ELR (cell line): ENCODE results near the gene TBX10.
"Not testable (repeated sequence)": the region's sequence is repeated elsewhere in the genome, so short reads cannot be mapped to it uniquely, and the experiment has no call there.

Experiments used
- DNase-seq: peaks from one replicate; pipeline ENCODE4 v3.0.0-alpha.2; 2015; ENCODE audit warnings: low read depth

TBX10 gene

DNA sequence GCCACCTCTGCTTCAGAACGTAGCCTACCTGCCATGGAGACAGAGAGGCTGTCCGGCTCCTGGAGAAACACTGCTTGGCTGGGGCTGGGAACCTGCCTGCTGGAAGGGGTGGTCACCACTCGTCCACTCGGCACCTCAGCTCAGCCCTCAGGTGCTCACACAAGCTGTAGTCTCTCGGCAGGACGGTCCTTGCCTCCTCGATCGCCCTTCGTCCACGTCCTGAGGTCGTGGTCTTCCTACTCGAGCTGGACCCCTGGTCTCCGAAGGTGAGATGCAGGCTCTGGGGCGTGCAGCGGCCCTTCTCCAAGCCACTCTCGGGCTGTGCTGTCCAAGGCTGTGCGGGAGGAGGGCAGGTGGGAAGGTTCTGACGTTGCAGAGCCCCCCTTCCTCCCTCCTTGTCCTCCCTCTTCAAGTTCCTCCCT is at the start of gene TBX10:
TSS of gene TBX10 (minus strand) at position 326 of the 422 bp plus-strand sequence. CDS start at position 35, 291 bp downstream.
- DNase-seq: no peak

GRCh38 chr11:67689178-67689577 is 49.6 kb upstream of the TBX10 start:
- DNase-seq: no peak

DNA sequence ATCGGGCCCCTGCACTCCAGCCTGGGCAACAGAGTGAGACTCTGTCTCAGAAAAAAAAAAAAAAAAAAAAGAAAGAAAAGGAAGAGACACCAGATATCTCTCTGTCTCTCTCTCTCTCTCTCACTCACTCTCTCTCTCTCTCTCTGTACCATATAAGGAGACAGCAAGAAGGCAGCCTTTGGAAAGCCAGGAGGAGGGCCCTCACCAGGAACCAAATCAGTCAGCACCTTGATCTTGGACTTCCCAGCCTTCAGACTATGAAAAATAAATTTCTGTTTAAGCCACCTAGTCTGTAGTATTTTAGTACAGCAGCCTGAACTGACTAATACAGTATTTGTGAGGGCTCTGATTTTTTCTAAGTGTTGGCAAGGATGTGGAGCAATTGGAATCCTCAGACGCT is 48.4 kb upstream of the TBX10 start:
- DNase-seq: no peak

DNA sequence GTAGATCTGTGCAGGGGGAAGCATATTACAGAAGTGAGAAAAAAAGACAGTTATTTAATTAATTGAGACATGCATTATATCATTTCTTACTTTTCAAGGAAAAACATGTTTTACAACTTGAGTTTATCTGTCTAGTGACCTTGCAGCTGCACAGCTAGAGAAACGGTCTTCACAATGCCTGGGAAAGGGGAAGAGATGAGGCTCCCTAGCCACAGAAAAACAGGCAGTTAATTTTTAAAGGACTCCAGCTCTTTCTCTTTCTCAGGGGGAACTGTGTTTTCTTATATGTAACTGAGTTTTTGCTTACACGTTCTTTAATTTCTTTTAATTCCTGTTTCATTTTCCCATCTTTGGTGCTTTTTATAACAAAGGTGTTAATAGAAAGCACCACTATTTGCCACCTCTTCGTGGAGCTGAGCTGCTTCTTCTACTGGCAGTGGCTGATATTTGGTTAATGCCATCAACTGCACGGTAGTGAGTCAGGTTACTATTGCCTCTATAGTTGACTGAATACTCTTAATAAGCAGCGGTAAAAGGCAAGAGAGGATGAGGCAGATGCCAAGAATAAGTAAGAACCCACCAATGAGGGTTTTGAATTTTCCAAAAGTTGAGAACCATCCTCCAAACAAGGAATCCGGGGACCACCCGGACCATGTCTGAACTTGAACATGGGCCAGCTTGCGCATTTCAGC is 46.2 kb upstream of the TBX10 start:
- DNase-seq: not testable (repeated sequence)

- not testable (repeated sequence) for DNase-seq
These were observed 42.8 kb upstream of the TBX10 start for GRCh38 chr11:67682126-67683034.

- no peak for DNase-seq
These were observed 41.3 kb upstream of the TBX10 start for GRCh38 chr11:67680696-67681470.

- DNase-seq: no peak
These were observed 35.6 kb upstream of the TBX10 start for GRCh38 chr11:67675058-67675747.

- no peak for DNase-seq
These were observed 34.9 kb upstream of the TBX10 start, which contains the start of gene ALDH3B2 for GRCh38 chr11:67674442-67674871. Gene ALDH3B2, minus strand, starts transcription at chr11:67674623. Its CDS starts 7,688 bp downstream, at chr11:67666935.

GRCh38 chr11:67673902-67674301 is 34.3 kb upstream of the TBX10 start:
- no peak for DNase-seq

GRCh38 chr11:67673358-67673757 is 33.8 kb upstream of the TBX10 start:
- no peak for DNase-seq

DNA sequence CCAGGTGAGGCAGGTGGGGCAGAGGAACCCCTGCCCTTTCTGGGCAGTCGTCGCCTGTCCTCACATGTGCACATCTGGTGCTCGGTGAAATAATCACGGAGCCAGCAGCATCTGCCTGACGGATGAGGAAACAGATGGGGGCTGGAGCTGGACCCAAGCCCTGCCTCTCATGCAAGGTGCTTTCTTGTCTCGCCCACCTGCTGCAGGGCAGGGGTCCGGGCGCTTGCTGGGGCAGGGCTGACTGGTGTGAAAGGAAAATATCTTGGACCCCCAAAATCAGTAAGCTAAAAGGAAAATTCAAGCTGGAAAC is 31.6 kb upstream of the TBX10 start:
- DNase-seq: no peak

- DNase-seq: no peak
These were observed 31.0 kb upstream of the TBX10 start for GRCh38 chr11:67670316-67671210.

- DNase-seq: no peak
These were observed 28.6 kb upstream of the TBX10 start for GRCh38 chr11:67668192-67668551.

- no peak for DNase-seq
These were observed 28.1 kb upstream of the TBX10 start for GRCh38 chr11:67667490-67668191.

DNA sequence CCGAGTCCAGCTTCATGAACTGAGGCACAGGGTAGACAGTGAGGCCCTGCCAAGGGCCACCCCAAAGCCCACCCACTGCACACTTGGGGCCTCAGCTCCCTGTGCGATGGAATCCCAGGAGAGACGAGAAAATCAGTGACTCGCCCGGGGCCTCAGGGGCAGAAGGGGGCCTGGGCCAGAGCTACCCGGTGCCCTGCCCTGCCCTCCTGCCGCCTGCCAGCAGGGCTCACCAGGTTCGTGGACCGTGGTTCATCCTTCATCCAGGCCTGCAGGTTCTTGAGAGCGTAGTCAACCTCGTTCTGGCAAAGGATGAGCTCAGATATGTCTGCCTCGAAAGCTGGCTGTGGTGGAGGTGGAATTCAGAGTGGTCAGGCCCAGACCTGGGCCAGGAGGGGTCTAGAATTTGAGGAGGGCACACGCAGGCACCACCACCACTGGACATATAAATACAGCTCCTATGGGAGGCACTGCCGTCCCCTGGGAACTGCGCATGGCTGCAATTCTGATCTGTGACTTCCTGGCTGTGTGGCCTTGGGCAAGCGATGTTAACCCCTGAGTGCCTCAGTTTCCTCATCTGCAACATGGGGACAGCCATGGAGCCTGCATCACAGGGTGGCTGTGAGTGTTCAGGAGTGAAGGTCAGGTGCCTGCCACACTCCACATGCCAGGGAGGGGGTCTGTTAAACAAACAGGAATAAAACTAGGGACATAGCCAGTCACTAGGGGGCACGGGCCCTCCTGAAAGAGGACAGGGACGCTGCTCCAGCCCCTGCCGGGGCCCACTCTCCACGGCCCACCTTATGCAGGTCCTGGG is 27.3 kb upstream of the TBX10 start:
- no peak for DNase-seq

GRCh38 chr11:67666303-67666645 is 26.7 kb upstream of the TBX10 start:
- DNase-seq: no peak

DNA sequence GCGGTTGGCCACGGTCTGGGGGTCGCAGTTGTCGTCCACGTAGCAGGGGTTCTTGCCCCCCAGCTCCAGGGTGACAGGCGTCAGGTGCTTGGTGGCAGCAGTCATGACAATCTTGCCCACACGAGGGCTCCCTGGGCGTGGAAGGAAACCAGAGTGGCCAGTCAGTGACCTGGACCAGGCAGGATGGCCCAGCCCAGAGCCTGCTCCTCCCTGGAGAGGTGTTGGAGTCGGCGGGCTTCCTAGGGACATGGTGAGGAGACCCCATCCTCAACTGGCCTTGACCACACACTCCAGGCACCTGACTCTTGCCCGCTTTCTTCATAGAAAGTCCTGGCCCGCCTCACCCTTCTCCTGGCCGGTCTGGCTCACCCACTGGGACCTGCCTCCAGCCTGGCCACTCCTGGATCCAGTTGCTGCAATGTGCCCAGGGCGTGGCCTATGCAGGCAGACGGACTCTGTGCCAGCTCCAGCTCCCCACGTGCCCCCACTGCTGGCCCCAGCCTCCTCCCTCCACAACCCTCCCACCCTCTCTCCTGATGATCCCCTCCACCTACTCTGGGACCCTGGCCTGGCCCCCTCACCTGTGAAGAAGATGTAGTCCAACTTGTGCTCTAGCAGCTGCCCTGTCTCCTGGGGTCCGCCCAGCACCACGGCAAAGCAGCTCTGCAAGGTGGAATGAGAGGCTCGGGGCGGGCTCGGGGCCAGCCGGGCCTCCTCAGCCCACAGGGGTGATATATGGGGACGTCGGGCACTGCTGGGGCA is 26.2 kb upstream of the TBX10 start:
- peak; percentile 29 for DNase-seq

DNA sequence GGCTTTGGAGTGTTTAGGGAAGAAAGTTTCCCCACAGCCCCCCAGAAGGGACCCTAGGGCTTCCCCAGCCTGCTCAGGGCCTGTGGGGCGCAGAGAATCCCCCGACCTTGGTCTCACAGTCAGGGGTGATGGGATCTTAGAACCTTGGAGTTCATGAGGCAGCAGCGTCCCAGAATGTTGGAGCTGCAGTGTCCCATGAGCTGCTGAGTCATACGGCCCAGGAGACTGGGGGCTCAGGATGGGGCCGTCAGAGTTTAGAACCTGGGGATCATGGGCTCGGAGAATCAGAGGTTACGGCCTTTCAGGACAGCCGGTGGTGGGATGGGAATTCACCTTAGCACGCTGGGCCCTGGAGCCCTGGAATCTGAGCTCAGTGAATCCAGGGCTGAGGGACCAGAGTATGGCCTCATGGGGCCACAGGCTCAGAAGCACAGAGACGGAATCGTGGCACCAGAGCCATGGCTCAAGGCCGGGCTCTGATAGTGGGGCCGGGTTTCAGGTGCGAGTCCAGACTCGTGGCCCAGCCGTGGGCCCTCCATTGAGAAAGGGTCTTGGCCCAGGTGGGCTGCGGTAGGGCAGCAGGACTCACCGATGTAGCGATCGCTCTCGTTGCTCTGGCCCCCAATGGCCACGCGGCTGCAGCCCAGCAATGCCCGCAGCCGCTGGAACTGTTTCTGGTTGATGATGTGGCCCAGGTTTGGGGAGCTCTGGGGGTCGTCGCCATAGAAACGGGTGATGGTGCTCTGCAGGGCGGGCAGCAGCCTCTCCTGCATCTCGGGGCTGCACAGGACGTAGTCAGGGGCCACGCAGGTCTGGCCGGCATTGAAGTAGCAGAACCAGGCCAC is 25.4 kb upstream of the TBX10 start:
- DNase-seq: no peak
